Suprapubic skin (tissue), 4 donors: ENCODE measurements around the gene CLDN18.

ENCODE experiments used
- CTCF ChIP-seq, 2 donors: fragments of 200-600 bp in 1 of 2; fragments of 450-650 bp in 1 of 2; sonication (generic) in 1 of 2; IDR thresholded peaks; one replicate each; pipeline ENCODE4 v1.5.1; 2016 to 2019; ENCODE audit warnings: antibody characterized with exemption in 2 of 2, mild to moderate bottlenecking in 1 of 2, moderate library complexity in 1 of 2
- EP300 ChIP-seq: sonication (generic); formaldehyde crosslinking; IDR thresholded peaks from one replicate; pipeline ENCODE4 v1.6.1; 2017; ENCODE audit warnings: antibody characterized with exemption
- POLR2A ChIP-seq, 2 donors: fragments of 450-650 bp; IDR thresholded peaks; one replicate each; pipeline ENCODE4 v1.6.1; 2017; ENCODE audit warnings: antibody characterized with exemption in 2 of 2, mild to moderate bottlenecking in 2 of 2, moderate library complexity in 2 of 2
- POLR2AphosphoS5 ChIP-seq, 3 donors: sonication (generic); formaldehyde crosslinking; IDR thresholded peaks; one replicate each; pipeline ENCODE4 v1.6.1; 2017; ENCODE audit warnings: antibody characterized with exemption in 3 of 3

- TF ChIP-seq CTCF (IDR thresholded peaks at IDR 0.05) (no peak), POLR2A (IDR thresholded peaks at IDR 0.05) (no peak), EP300 (no peak), POLR2AphosphoS5 (IDR thresholded peaks at IDR 0.05) (no peak)
These were observed 60.0 kb downstream of the CLDN18 start for GRCh38 chr3:138070006-138070405.
